Measurements from ENCODE around the gene NOS1AP. TPM values are rescaled to one million over a fixed set of nuclear protein-coding genes. Genes with fewer than 3 reads are reported as not detected.

Gene NOS1AP
- total RNA-seq, 2 experiments from 2014 or later = not detected

DNA sequence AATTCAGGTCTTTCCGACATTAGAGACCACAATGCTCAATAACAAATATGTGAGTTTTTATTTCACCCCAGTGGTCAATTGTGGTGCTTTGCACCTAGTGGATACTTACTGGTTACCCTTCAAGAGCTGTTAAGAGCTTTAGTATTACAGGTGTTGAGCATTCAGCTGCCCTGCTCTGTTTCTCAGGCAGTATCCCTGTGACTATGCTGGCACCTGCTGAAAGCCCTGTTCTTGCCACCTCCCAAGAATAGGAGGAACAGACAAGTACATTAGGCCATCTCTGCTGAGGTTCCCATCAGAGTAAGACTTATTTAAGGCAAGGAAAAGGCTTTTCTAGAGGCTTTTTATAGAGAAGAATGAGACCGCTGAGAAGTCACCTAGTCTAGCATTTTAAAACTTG lies 60.8 kb downstream of the NOS1AP start:
- BruUV-seq (replicated peaks) = no TSS peak
- Histone ChIP-seq H3K9me3 (ENCODE audit: low read length) (no peaks in the 10 kb centered on the region), H3K4me2 (ENCODE audit: low read length) (no peak overlapping the region), H3K4me1 (ENCODE audit: insufficient read depth, low read length, poor library complexity, severe bottlenecking) (no peaks in the 10 kb centered on the region), H3K27ac (ENCODE audit: low read depth, low read length, poor library complexity, severe bottlenecking) (no peak overlapping the region), H3K9me2 (ENCODE audit: insufficient read depth, low read length) (no peaks in the 10 kb centered on the region), H3K79me2 (ENCODE audit: insufficient read depth, low read depth, low read length) (no peaks in the 10 kb centered on the region), H2AFZ (ENCODE audit: low read length) (no peak overlapping the region), H4K20me1 (ENCODE audit: insufficient read depth, low read length) (no peaks in the 10 kb centered on the region), H3K36me3 (ENCODE audit: insufficient read depth, low read length) (no peaks in the 10 kb centered on the region), H3K4me3 (ENCODE audit: low read depth, low read length, poor library complexity, severe bottlenecking) (no peak overlapping the region)
- POLR2A ChIA-PET = no interaction called here
- TF ChIP-seq CTCF (conservative IDR thresholded peaks at IDR 0.05; ENCODE audit: low read length) (no peak), EZH2phosphoT487 (IDR thresholded peaks at IDR 0.05; ENCODE audit: borderline replicate concordance, low read depth, low read length) (no peak)
- CTCF ChIA-PET (ENCODE audit: unreplicated experiment) = no interaction called here
- no peak for DNase-seq (ENCODE audit: low spot score)
- intact Hi-C loops (cut with micrococcal nuclease; ENCODE audit: unreplicated experiment) = no loop called here

GRCh38 chr1:162131400-162132321 lies 62.2 kb downstream of the NOS1AP start:
- H3K4me1 ChIP-seq (ENCODE audit: insufficient read depth, low read length, poor library complexity, severe bottlenecking) = no peaks in the 10 kb centered on the region
- CTCF ChIA-PET (ENCODE audit: unreplicated experiment) = no interaction called here
- intact Hi-C loops (cut with micrococcal nuclease; ENCODE audit: unreplicated experiment) = no loop called here
- no peak overlapping the region for H2AFZ ChIP-seq (ENCODE audit: low read length)
- H3K9me2 ChIP-seq (ENCODE audit: insufficient read depth, low read length) = no peaks in the 10 kb centered on the region
- no peaks in the 10 kb centered on the region for H3K79me2 ChIP-seq (ENCODE audit: insufficient read depth, low read depth, low read length)
- no peak overlapping the region for H3K4me2 ChIP-seq (ENCODE audit: low read length)
- H3K9me3 ChIP-seq (ENCODE audit: low read length) = no peaks in the 10 kb centered on the region
- BruUV-seq (replicated peaks) = no TSS peak
- H3K4me3 ChIP-seq (ENCODE audit: low read depth, low read length, poor library complexity, severe bottlenecking) = no peak overlapping the region
- DNase-seq (ENCODE audit: low spot score) = no peak
- TF ChIP-seq EZH2phosphoT487 (IDR thresholded peaks at IDR 0.05; ENCODE audit: borderline replicate concordance, low read depth, low read length) (no peak), CTCF (conservative IDR thresholded peaks at IDR 0.05; ENCODE audit: low read length) (no peak)
- H4K20me1 ChIP-seq (ENCODE audit: insufficient read depth, low read length) = no peaks in the 10 kb centered on the region
- H3K36me3 ChIP-seq (ENCODE audit: insufficient read depth, low read length) = no peaks in the 10 kb centered on the region
- POLR2A ChIA-PET = interaction anchor here (0.6 kb wide), 1 partner anchor 846 kb away, joined by 3 read pairs; no protein-coding TSS in a partner anchor
- no peak overlapping the region for H3K27ac ChIP-seq (ENCODE audit: low read depth, low read length, poor library complexity, severe bottlenecking)

DNA sequence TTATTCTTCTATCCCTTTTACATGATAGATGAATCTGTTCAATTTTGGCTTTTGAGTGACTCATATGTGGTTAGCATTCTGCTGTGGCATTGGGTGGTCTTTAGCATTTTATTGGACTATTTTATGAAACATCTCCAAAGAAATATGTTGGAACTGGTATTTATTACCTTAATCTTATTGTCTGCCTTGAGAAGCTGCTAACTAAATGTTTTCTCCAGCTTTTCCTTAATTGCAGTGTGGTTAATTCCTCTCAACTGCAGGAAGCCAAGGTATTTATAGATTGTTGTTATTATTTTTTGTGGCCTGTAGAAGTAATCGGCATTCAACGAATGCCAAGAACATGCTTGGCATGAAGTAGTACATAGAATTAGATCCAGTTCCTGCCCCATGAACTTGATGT lies 64.1 kb downstream of the NOS1AP start:
- Histone ChIP-seq H3K9me3 (ENCODE audit: low read length) (no peaks in the 10 kb centered on the region), H3K27ac (ENCODE audit: low read depth, low read length, poor library complexity, severe bottlenecking) (no peak overlapping the region), H3K4me1 (ENCODE audit: insufficient read depth, low read length, poor library complexity, severe bottlenecking) (no peaks in the 10 kb centered on the region), H3K4me3 (ENCODE audit: low read depth, low read length, poor library complexity, severe bottlenecking) (no peak overlapping the region), H4K20me1 (ENCODE audit: insufficient read depth, low read length) (no peaks in the 10 kb centered on the region), H3K79me2 (ENCODE audit: insufficient read depth, low read depth, low read length) (no peaks in the 10 kb centered on the region), H3K9me2 (ENCODE audit: insufficient read depth, low read length) (no peaks in the 10 kb centered on the region), H2AFZ (ENCODE audit: low read length) (no peak overlapping the region), H3K4me2 (ENCODE audit: low read length) (no peak overlapping the region), H3K36me3 (ENCODE audit: insufficient read depth, low read length) (no peaks in the 10 kb centered on the region)
- intact Hi-C loops (cut with micrococcal nuclease; ENCODE audit: unreplicated experiment) = no loop called here
- no TSS peak for BruUV-seq (replicated peaks)
- no peak for DNase-seq (ENCODE audit: low spot score)
- no peak for TF ChIP-seq EZH2phosphoT487 (IDR thresholded peaks at IDR 0.05; ENCODE audit: borderline replicate concordance, low read depth, low read length)
- no peak for TF ChIP-seq CTCF (conservative IDR thresholded peaks at IDR 0.05; ENCODE audit: low read length)
- ChIA-PET CTCF (ENCODE audit: unreplicated experiment) (no interaction called here), POLR2A (interaction anchor here (0.7 kb wide), 1 partner anchor 246 kb away, joined by 3 read pairs; no protein-coding TSS in a partner anchor)

All from OCI-LY7 (cell line).